Dermis blood vessel endothelial cell (primary cell): ENCODE data around the gene NETO2. TPM values are rescaled to one million over a fixed set of nuclear protein-coding genes. Genes with fewer than 3 reads are reported as not detected.
"Not testable (repeated sequence)": the region's sequence is repeated elsewhere in the genome, so short reads cannot be mapped to it uniquely, and the experiment has no call there.

Experiments
- DNase-seq: peaks from one replicate; pipeline ENCODE4 v3.0.0; 2010
- total RNA-seq: library from RNA; depleted of rRNA; stranded (reverse); fragments of >200 nt; gene quantifications from 2 replicates; pipeline ENCODE4 v1.2.3, GENCODE V29; 2014

The NETO2 gene
- total RNA-seq, 1 donor from 2014 or later = 16.7 TPM

GRCh38 chr16:47063011-47063724, 80.6 kb downstream of the NETO2 start:
- no peak for DNase-seq

- no peak for DNase-seq
Measured at GRCh38 chr16:47061204-47061603, 82.5 kb downstream of the NETO2 start.

- DNase-seq = no peak
Measured at GRCh38 chr16:47060596-47060995, 83.1 kb downstream of the NETO2 start.

GRCh38 chr16:47059991-47060390, 83.8 kb downstream of the NETO2 start:
- no peak for DNase-seq

GRCh38 chr16:47059130-47059529, 84.6 kb downstream of the NETO2 start:
- not testable (repeated sequence) for DNase-seq

- peak; percentile 64 for DNase-seq
Measured at GRCh38 chr16:47058295-47059086, 85.3 kb downstream of the NETO2 start.

- no peak for DNase-seq
Measured at GRCh38 chr16:47057630-47057993, 86.1 kb downstream of the NETO2 start.

- no peak for DNase-seq
Measured at GRCh38 chr16:47056688-47057629, 86.8 kb downstream of the NETO2 start.

- not testable (repeated sequence) for DNase-seq
Measured at GRCh38 chr16:47056061-47056460, 87.7 kb downstream of the NETO2 start.

GRCh38 chr16:47055136-47055885, 88.4 kb downstream of the NETO2 start:
- DNase-seq = no peak

GRCh38 chr16:47054306-47054705, 89.4 kb downstream of the NETO2 start:
- DNase-seq = no peak

GRCh38 chr16:47053895-47054294, 89.8 kb downstream of the NETO2 start:
- no peak for DNase-seq

GRCh38 chr16:47052666-47053640, 90.8 kb downstream of the NETO2 start:
- peak; percentile 15 for DNase-seq

- DNase-seq = no peak
Measured at GRCh38 chr16:47051031-47051430, 92.7 kb downstream of the NETO2 start.

- peak; percentile 6 for DNase-seq
Measured at GRCh38 chr16:47049901-47050583, 93.7 kb downstream of the NETO2 start.

- no peak for DNase-seq
Measured at GRCh38 chr16:47047524-47048203, 96.1 kb downstream of the NETO2 start.

GRCh38 chr16:47046726-47047523, 96.8 kb downstream of the NETO2 start:
- DNase-seq = no peak

- no peak for DNase-seq
Measured at GRCh38 chr16:47045459-47045858, 98.3 kb downstream of the NETO2 start.

GRCh38 chr16:47045023-47045422, 98.7 kb downstream of the NETO2 start:
- DNase-seq = peak; percentile 47
